ENCODE results near the gene TCEAL3. TPM values are rescaled to one million over a fixed set of nuclear protein-coding genes. Genes with fewer than 3 reads are reported as not detected.
"Not testable (repeated sequence)": the region's sequence is repeated elsewhere in the genome, so short reads cannot be mapped to it uniquely, and the experiment has no call there.

The TCEAL3 gene
- total RNA-seq, 1 donor from 2014 or later: 40.0 TPM

- H3K9me3 Mint-ChIP-seq (ENCODE audit: low read depth): no peaks in the 10 kb centered on the region
Observed at GRCh38 chrX:103635436-103635835, 27.7 kb downstream of the TCEAL3 start.

GRCh38 chrX:103637604-103638338, 30.0 kb downstream of the TCEAL3 start:
- Mint-ChIP-seq H3K27ac (ENCODE audit: unreplicated experiment) (no peak overlapping the region), H3K4me3 (ENCODE audit: unreplicated experiment) (no peak overlapping the region)
- DNase-seq (ENCODE audit: low spot score): no peak

More at GRCh38 chrX:103635436-103635835, 27.7 kb downstream of the TCEAL3 start:
- H3K36me3 Mint-ChIP-seq (ENCODE audit: low read depth): peaks cover 1% of the 10 kb centered on the region
- H3K27me3 Mint-ChIP-seq (ENCODE audit: low read depth): no peaks in the 10 kb centered on the region
- no peak overlapping the region for H3K27ac Mint-ChIP-seq (ENCODE audit: unreplicated experiment)
- DNase-seq (ENCODE audit: low spot score): no peak
- peaks cover 7% of the 10 kb centered on the region for H3K4me1 Mint-ChIP-seq (ENCODE audit: low read depth)
- no peak overlapping the region for H3K4me3 Mint-ChIP-seq (ENCODE audit: unreplicated experiment)
- TF ChIP-seq CTCF (IDR thresholded peaks at IDR 0.05): no peak

GRCh38 chrX:103638479-103639346, 30.9 kb downstream of the TCEAL3 start:
- H3K9me3 Mint-ChIP-seq (ENCODE audit: low read depth); H3K36me3 Mint-ChIP-seq (ENCODE audit: low read depth); H3K4me3 Mint-ChIP-seq (ENCODE audit: unreplicated experiment); H3K27me3 Mint-ChIP-seq (ENCODE audit: low read depth); DNase-seq (ENCODE audit: low spot score): not testable (repeated sequence)
- Mint-ChIP-seq H3K4me1 (ENCODE audit: low read depth) (peaks cover 15% of the 10 kb centered on the region), H3K27ac (ENCODE audit: unreplicated experiment) (peak overlapping the region; percentile 69)

More at GRCh38 chrX:103637604-103638338, 30.0 kb downstream of the TCEAL3 start:
- no peaks in the 10 kb centered on the region for H3K27me3 Mint-ChIP-seq (ENCODE audit: low read depth)
- peaks cover 15% of the 10 kb centered on the region for H3K4me1 Mint-ChIP-seq (ENCODE audit: low read depth)
- H3K36me3 Mint-ChIP-seq (ENCODE audit: low read depth): no peaks in the 10 kb centered on the region
- no peaks in the 10 kb centered on the region for H3K9me3 Mint-ChIP-seq (ENCODE audit: low read depth)
- no peak for TF ChIP-seq CTCF (IDR thresholded peaks at IDR 0.05)

- Mint-ChIP-seq H3K36me3 (ENCODE audit: low read depth) (no peaks in the 10 kb centered on the region), H3K27me3 (ENCODE audit: low read depth) (no peaks in the 10 kb centered on the region), H3K27ac (ENCODE audit: unreplicated experiment) (peak overlapping the region; percentile 63), H3K4me3 (ENCODE audit: unreplicated experiment) (no peak overlapping the region), H3K9me3 (ENCODE audit: low read depth) (no peaks in the 10 kb centered on the region), H3K4me1 (ENCODE audit: low read depth) (peaks cover 15% of the 10 kb centered on the region)
- no peak for DNase-seq (ENCODE audit: low spot score)
- TF ChIP-seq CTCF (IDR thresholded peaks at IDR 0.05): no peak
Observed at GRCh38 chrX:103640401-103641155, 32.8 kb downstream of the TCEAL3 start.

- Mint-ChIP-seq H3K9me3 (ENCODE audit: low read depth) (peaks cover 4% of the 10 kb centered on the region), H3K27ac (ENCODE audit: unreplicated experiment) (no peak overlapping the region), H3K27me3 (ENCODE audit: low read depth) (no peaks in the 10 kb centered on the region), H3K36me3 (ENCODE audit: low read depth) (no peaks in the 10 kb centered on the region), H3K4me3 (ENCODE audit: unreplicated experiment) (no peak overlapping the region), H3K4me1 (ENCODE audit: low read depth) (peaks cover 15% of the 10 kb centered on the region)
- TF ChIP-seq CTCF (IDR thresholded peaks at IDR 0.05): no peak
- no peak for DNase-seq (ENCODE audit: low spot score)
Observed at GRCh38 chrX:103644125-103644524, 36.4 kb downstream of the TCEAL3 start.
